Renal cortex interstitium (tissue), 11 donors: ENCODE measurements around the gene SHROOM3. TPM values are rescaled to one million over a fixed set of nuclear protein-coding genes. Genes with fewer than 3 reads are reported as not detected.
A peak's percentile ranks its signal among the peaks of the same experiment; 100 is the strongest.
"Not testable (repeated sequence)": the region's sequence is repeated elsewhere in the genome, so short reads cannot be mapped to it uniquely, and the experiment has no call there.

ENCODE experiments used
- DNase-seq, 11 donors: peaks; one replicate each; pipeline ENCODE4 v3.0.0-alpha.2; 2013; ENCODE audit warnings: low read depth in 9 of 11, low spot score in 4 of 11; ENCODE audit errors: extremely low read depth in 1 of 11
- polyA plus RNA-seq, 3 donors: library from polyadenylated mRNA; unstranded; fragments of 120-200 nt; gene quantifications; one replicate each; pipeline ENCODE4 v1.2.1, GENCODE V29; 2013; ENCODE audit not compliant: insufficient read length in 3 of 3

SHROOM3 gene
- polyA plus RNA-seq, 3 donors: 33.4 to 42.4 (median 38.0) TPM

- DNase-seq: no peak
These were observed 281.6 kb downstream of the SHROOM3 start for GRCh38 chr4:76716658-76717057.

GRCh38 chr4:76717431-76717830 lies 282.4 kb downstream of the SHROOM3 start:
- no peak for DNase-seq

- no peak for DNase-seq
These were observed 283.0 kb downstream of the SHROOM3 start for GRCh38 chr4:76718021-76718420.

- DNase-seq: no peak
These were observed 283.8 kb downstream of the SHROOM3 start for GRCh38 chr4:76718831-76719230.

- no peak for DNase-seq
These were observed 285.1 kb downstream of the SHROOM3 start for GRCh38 chr4:76720121-76720520.

- not testable (repeated sequence) for DNase-seq
These were observed 287.1 kb downstream of the SHROOM3 start for GRCh38 chr4:76722146-76722545.

- DNase-seq: no peak
These were observed 287.8 kb downstream of the SHROOM3 start for GRCh38 chr4:76722838-76723237.

GRCh38 chr4:76723373-76723772 lies 288.3 kb downstream of the SHROOM3 start:
- no peak for DNase-seq

- DNase-seq: peak in 1 of 11 donors; percentile 43
These were observed 288.9 kb downstream of the SHROOM3 start for GRCh38 chr4:76723924-76724323.

GRCh38 chr4:76725039-76725438 lies 290.0 kb downstream of the SHROOM3 start:
- no peak for DNase-seq

GRCh38 chr4:76726176-76726575 lies 291.1 kb downstream of the SHROOM3 start:
- DNase-seq: no peak

- no peak for DNase-seq
These were observed 291.6 kb downstream of the SHROOM3 start for GRCh38 chr4:76726631-76727030.

GRCh38 chr4:76727934-76728333 lies 292.9 kb downstream of the SHROOM3 start:
- not testable (repeated sequence) for DNase-seq

- no peak for DNase-seq
These were observed 294.4 kb downstream of the SHROOM3 start for GRCh38 chr4:76729460-76729859.

- DNase-seq: no peak
These were observed 295.0 kb downstream of the SHROOM3 start for GRCh38 chr4:76729980-76730379.

GRCh38 chr4:76732246-76732645 lies 297.2 kb downstream of the SHROOM3 start:
- no peak for DNase-seq

GRCh38 chr4:76733068-76733771 lies 298.2 kb downstream of the SHROOM3 start:
- DNase-seq: no peak

GRCh38 chr4:76736414-76736813 lies 301.4 kb downstream of the SHROOM3 start:
- DNase-seq: no peak

- DNase-seq: no peak
These were observed 302.2 kb downstream of the SHROOM3 start for GRCh38 chr4:76737180-76737579.

GRCh38 chr4:76737771-76738085 lies 302.7 kb downstream of the SHROOM3 start:
- no peak for DNase-seq
